KMS-11 (cell line): Measurements from ENCODE around the gene MYO1G.

Experiments used
- H2AFZ ChIP-seq: fragments of 200-600 bp; sonication (generic); 2 replicates; pipeline ENCODE4 v1.6.1; 2016; ENCODE audit warnings: antibody characterized with exemption, mixed run types, low read depth
- H3K27ac ChIP-seq: fragments of 200-600 bp; sonication (generic); 2 replicates; pipeline ENCODE4 v1.6.1; 2016; ENCODE audit warnings: mild to moderate bottlenecking, mixed run types
- H3K27me3 ChIP-seq: fragments of 200-600 bp; sonication (generic); 2 replicates; pipeline ENCODE4 v1.6.1; 2017; ENCODE audit warnings: mild to moderate bottlenecking, low read depth, mixed run types, moderate library complexity; ENCODE audit not compliant: insufficient read depth
- H3K36me3 ChIP-seq: fragments of 200-600 bp; sonication (generic); 2 replicates; pipeline ENCODE4 v1.6.1; 2017; ENCODE audit warnings: mild to moderate bottlenecking, mixed run types; ENCODE audit not compliant: insufficient read depth
- H3K4me1 ChIP-seq: fragments of 200-600 bp; sonication (generic); 2 replicates; pipeline ENCODE4 v1.6.1; 2016; ENCODE audit warnings: mild to moderate bottlenecking, low read depth, mixed run types; ENCODE audit not compliant: poor library complexity, severe bottlenecking
- H3K4me2 ChIP-seq: fragments of 200-600 bp; sonication (generic); 2 replicates; pipeline ENCODE4 v1.7.0; 2016; ENCODE audit warnings: mild to moderate bottlenecking, mixed run types
- H3K4me3 ChIP-seq: fragments of 200-600 bp; sonication (generic); IDR thresholded peaks from 2 replicates; pipeline ENCODE4 v1.6.1; 2017; ENCODE audit warnings: low read depth, low read length, mixed read lengths; ENCODE audit not compliant: insufficient read depth
- H3K79me2 ChIP-seq: fragments of 200-600 bp; sonication (generic); 2 replicates; pipeline ENCODE4 v1.6.1; 2016; ENCODE audit warnings: low read depth, mixed run types; ENCODE audit not compliant: insufficient read depth
- H3K9ac ChIP-seq: fragments of 200-600 bp; sonication (generic); 2 replicates; pipeline ENCODE4 v1.6.1; 2016; ENCODE audit warnings: mild to moderate bottlenecking, mixed run types
- H4K20me1 ChIP-seq: fragments of 200-600 bp; sonication (generic); 2 replicates; pipeline ENCODE4 v1.6.1; 2016; ENCODE audit warnings: mild to moderate bottlenecking, mixed run types; ENCODE audit not compliant: insufficient read depth
- CTCF ChIP-seq: fragments of 200-600 bp; sonication (generic); conservative IDR thresholded peaks from 2 replicates; pipeline ENCODE4 v1.6.1; 2017; ENCODE audit warnings: low read depth, mild to moderate bottlenecking, antibody characterized with exemption, low read length, moderate library complexity, mixed read lengths

Gene MYO1G

GRCh38 chr7:45007106-45007505, 28.3 kb upstream of the MYO1G start:
- TF ChIP-seq CTCF = no peak
- Histone ChIP-seq H3K36me3 (0 out of 2 replicates have a peak, but pooled peaks cover 6% of the 10 kb centered on the region), H3K4me2 (peak overlapping the region; percentile 53), H3K27me3 (no peaks in the 10 kb centered on the region), H3K4me1 (peaks cover 60% of the 10 kb centered on the region), H4K20me1 (peaks cover 6% of the 10 kb centered on the region; the same call in 1 of the 2 replicates), H2AFZ (no peak overlapping the region), H3K4me3 (no peak overlapping the region), H3K9ac (no peak overlapping the region), H3K27ac (peak overlapping the region; percentile 3; the same call in 1 of the 2 replicates), H3K79me2 (peaks cover 86% of the 10 kb centered on the region)

GRCh38 chr7:45003789-45004188, 25.0 kb upstream of the MYO1G start:
- peaks cover 72% of the 10 kb centered on the region for H3K4me1 ChIP-seq
- H3K79me2 ChIP-seq = peaks cover 64% of the 10 kb centered on the region
- no peak overlapping the region for H2AFZ ChIP-seq
- no peak for TF ChIP-seq CTCF
- no peak overlapping the region for H3K27ac ChIP-seq
- 0 out of 2 replicates have a peak, but pooled peaks cover 6% of the 10 kb centered on the region for H3K36me3 ChIP-seq
- no peaks in the 10 kb centered on the region for H3K27me3 ChIP-seq
- H3K9ac ChIP-seq = no peak overlapping the region
- 0 out of 2 replicates have a peak overlapping the region, but pooled peaks have one; percentile 18 for H3K4me2 ChIP-seq
- H4K20me1 ChIP-seq = peaks cover 3% of the 10 kb centered on the region; the same call in 1 of the 2 replicates
- no peak overlapping the region for H3K4me3 ChIP-seq

GRCh38 chr7:45001826-45002225, 23.0 kb upstream of the MYO1G start:
- Histone ChIP-seq H3K9ac (peak overlapping the region; percentile 69), H3K4me1 (peaks cover 76% of the 10 kb centered on the region)
- TF ChIP-seq CTCF = no peak

GRCh38 chr7:45001138-45001694, 22.4 kb upstream of the MYO1G start:
- H4K20me1 ChIP-seq = peaks cover 3% of the 10 kb centered on the region; the same call in 1 of the 2 replicates
- no peak overlapping the region for H3K4me3 ChIP-seq
- no peaks in the 10 kb centered on the region for H3K27me3 ChIP-seq
- peak overlapping the region; percentile 87 for H3K4me2 ChIP-seq
- no peak overlapping the region for H2AFZ ChIP-seq
- peaks cover 49% of the 10 kb centered on the region for H3K79me2 ChIP-seq
- 0 out of 2 replicates have a peak, but pooled peaks cover 6% of the 10 kb centered on the region for H3K36me3 ChIP-seq
- H3K9ac ChIP-seq = peak overlapping the region; percentile 69
- TF ChIP-seq CTCF = no peak
- H3K27ac ChIP-seq = peak overlapping the region; percentile 84
- H3K4me1 ChIP-seq = peaks cover 76% of the 10 kb centered on the region

More at GRCh38 chr7:45001826-45002225, 23.0 kb upstream of the MYO1G start:
- H4K20me1 ChIP-seq = peaks cover 3% of the 10 kb centered on the region; the same call in 1 of the 2 replicates
- 0 out of 2 replicates have a peak, but pooled peaks cover 6% of the 10 kb centered on the region for H3K36me3 ChIP-seq
- no peaks in the 10 kb centered on the region for H3K27me3 ChIP-seq
- peak overlapping the region; percentile 87 for H3K4me2 ChIP-seq
- no peak overlapping the region for H3K4me3 ChIP-seq
- H3K79me2 ChIP-seq = peaks cover 55% of the 10 kb centered on the region
- H3K27ac ChIP-seq = peak overlapping the region; percentile 84
- H2AFZ ChIP-seq = no peak overlapping the region
